SK-MEL-5 (cell line): ENCODE data around the gene UNC5B. TPM values are rescaled to one million over a fixed set of nuclear protein-coding genes. Genes with fewer than 3 reads are reported as not detected.
"Not testable (repeated sequence)": the region's sequence is repeated elsewhere in the genome, so short reads cannot be mapped to it uniquely, and the experiment has no call there.

Experiments used
- DNase-seq: peaks from one replicate; pipeline ENCODE4 v3.0.0-alpha.2; 2016; ENCODE audit warnings: low read depth, low spot score
- in situ Hi-C: cut with HindIII; loops from 2 replicates; pipeline ENCODE4 v1.10.0; 2016; ENCODE audit warnings: low sequenced_read_pairs, high pct_unique_total_duplicates, low pct_unique_long_range_greater_than_20kb
- total RNA-seq: library from RNA; depleted of rRNA; stranded (reverse); fragments of >200 nt; shearing (Covaris generic); gene quantifications from 2 replicates; pipeline ENCODE4 v1.2.3, GENCODE V29; 2014

UNC5B gene
- total RNA-seq, 1 experiment from 2014 or later, result 0.82 TPM

- in situ Hi-C loops, result no loop called here
- DNase-seq, result no peak
Measured at GRCh38 chr10:71267508-71268240, 55.3 kb downstream of the UNC5B start.

GRCh38 chr10:71268247-71268691, 55.9 kb downstream of the UNC5B start:
- DNase-seq, result peak; percentile 32
- in situ Hi-C loops, result no loop called here

- in situ Hi-C loops, result no loop called here
- no peak for DNase-seq
Measured at GRCh38 chr10:71268758-71269157, 56.4 kb downstream of the UNC5B start.

- in situ Hi-C loops, result no loop called here
- DNase-seq, result no peak
Measured at GRCh38 chr10:71269301-71270288, 57.2 kb downstream of the UNC5B start.

GRCh38 chr10:71270301-71271220, 58.2 kb downstream of the UNC5B start:
- in situ Hi-C loops, result no loop called here
- peak; percentile 71 for DNase-seq

GRCh38 chr10:71271662-71272055, 59.3 kb downstream of the UNC5B start:
- DNase-seq, result no peak

GRCh38 chr10:71272056-71272771, 59.8 kb downstream of the UNC5B start:
- DNase-seq, result no peak
- in situ Hi-C loops, result no loop called here

More at GRCh38 chr10:71271662-71272055, 59.3 kb downstream of the UNC5B start:
- in situ Hi-C loops, result no loop called here

GRCh38 chr10:71272974-71273373, 60.6 kb downstream of the UNC5B start:
- in situ Hi-C loops, DNase-seq: not testable (repeated sequence)

- in situ Hi-C loops, result no loop called here
- DNase-seq, result no peak
Measured at GRCh38 chr10:71273506-71273905, 61.1 kb downstream of the UNC5B start.

- in situ Hi-C loops, result no loop called here
- no peak for DNase-seq
Measured at GRCh38 chr10:71274901-71275796, 62.8 kb downstream of the UNC5B start.

- in situ Hi-C loops, result no loop called here
- DNase-seq, result no peak
Measured at GRCh38 chr10:71276873-71277272, 64.5 kb downstream of the UNC5B start.

GRCh38 chr10:71277914-71278665, 65.7 kb downstream of the UNC5B start:
- in situ Hi-C loops, result no loop called here
- no peak for DNase-seq

GRCh38 chr10:71278691-71279588, 66.6 kb downstream of the UNC5B start:
- no peak for DNase-seq
- in situ Hi-C loops, result no loop called here

GRCh38 chr10:71279590-71280170, 67.3 kb downstream of the UNC5B start:
- no peak for DNase-seq
- in situ Hi-C loops, result no loop called here
